Measurements from ENCODE around the gene MPI.

The MPI gene

GRCh38 chr15:74858369-74858740 is 31.5 kb upstream of the MPI start:
- DNase-seq (ENCODE audit: low read depth) = no peak
- no peak for TF ChIP-seq CTCF (IDR thresholded peaks at IDR 0.05; ENCODE audit: control insufficient read depth, insufficient read depth, low read depth, low read length, missing control alignments)
- no peak overlapping the region for H3K4me3 ChIP-seq (ENCODE audit: control insufficient read depth, low read depth, low read length)

GRCh38 chr15:74863239-74864056 is 26.4 kb upstream of the MPI start:
- TF ChIP-seq CTCF (IDR thresholded peaks at IDR 0.05; ENCODE audit: control insufficient read depth, insufficient read depth, low read depth, low read length, missing control alignments) = no peak
- no peak overlapping the region for H3K4me3 ChIP-seq (ENCODE audit: control insufficient read depth, low read depth, low read length)
- no peak for DNase-seq (ENCODE audit: low read depth)

GRCh38 chr15:74864296-74864695 is 25.5 kb upstream of the MPI start:
- no peak for DNase-seq (ENCODE audit: low read depth)
- no peak for TF ChIP-seq CTCF (IDR thresholded peaks at IDR 0.05; ENCODE audit: control insufficient read depth, insufficient read depth, low read depth, low read length, missing control alignments)
- no peak overlapping the region for H3K4me3 ChIP-seq (ENCODE audit: control insufficient read depth, low read depth, low read length)

- no peak overlapping the region for H3K4me3 ChIP-seq (ENCODE audit: control insufficient read depth, low read depth, low read length)
- DNase-seq (ENCODE audit: low read depth) = no peak
- TF ChIP-seq CTCF (IDR thresholded peaks at IDR 0.05; ENCODE audit: control insufficient read depth, insufficient read depth, low read depth, low read length, missing control alignments) = no peak
Measured at GRCh38 chr15:74865316-74865715, 24.5 kb upstream of the MPI start.

- TF ChIP-seq CTCF (IDR thresholded peaks at IDR 0.05; ENCODE audit: control insufficient read depth, insufficient read depth, low read depth, low read length, missing control alignments) = no peak
- no peak for DNase-seq (ENCODE audit: low read depth)
- no peak overlapping the region for H3K4me3 ChIP-seq (ENCODE audit: control insufficient read depth, low read depth, low read length)
Measured at GRCh38 chr15:74866090-74866489, 23.8 kb upstream of the MPI start.

GRCh38 chr15:74867466-74868038 is 22.3 kb upstream of the MPI start:
- no peak for TF ChIP-seq CTCF (IDR thresholded peaks at IDR 0.05; ENCODE audit: control insufficient read depth, insufficient read depth, low read depth, low read length, missing control alignments)
- no peak overlapping the region for H3K4me3 ChIP-seq (ENCODE audit: control insufficient read depth, low read depth, low read length)
- no peak for DNase-seq (ENCODE audit: low read depth)
